ENCODE results near the gene TTC13. TPM values are rescaled to one million over a fixed set of nuclear protein-coding genes. Genes with fewer than 3 reads are reported as not detected.

Gene TTC13

GRCh38 chr1:230858236-230858820 is 120.3 kb downstream of the TTC13 start:
- Histone ChIP-seq H3K27me3 (ENCODE audit: control insufficient read depth, insufficient read depth, low read length) (no peaks in the 10 kb centered on the region), H3K4me3 (ENCODE audit: low read length) (no peak overlapping the region), H3K36me3 (ENCODE audit: insufficient read depth, low read length) (peaks cover 14% of the 10 kb centered on the region), H3K4me2 (ENCODE audit: low read length) (no peak overlapping the region), H3K4me1 (ENCODE audit: control insufficient read depth, insufficient read depth, low read length) (peaks cover 49% of the 10 kb centered on the region), H3K9me3 (replicated peaks; ENCODE audit: low read length) (no peaks in the 10 kb centered on the region), H3K9ac (ENCODE audit: low read depth, low read length) (no peak overlapping the region)

DNA sequence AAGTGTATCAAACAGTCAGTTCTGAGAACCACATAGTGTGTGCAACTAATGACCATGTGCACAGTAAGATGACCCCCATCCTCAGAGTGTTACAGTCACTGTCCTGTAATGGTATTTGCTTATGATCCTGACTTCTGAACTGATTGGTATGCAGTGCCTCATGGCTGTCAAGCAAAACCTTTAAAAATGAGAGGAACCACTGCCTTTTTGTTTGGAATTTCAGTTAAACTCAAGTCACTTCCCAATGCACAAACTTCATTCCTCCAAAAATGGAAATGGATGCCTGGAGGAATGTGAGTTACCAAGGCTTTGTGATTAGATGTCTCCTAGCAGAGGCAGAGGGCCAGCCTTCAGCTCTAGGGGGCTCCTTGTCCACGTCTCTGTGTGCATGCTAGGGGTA is 120.8 kb downstream of the TTC13 start:
- Histone ChIP-seq H3K9me3 (replicated peaks; ENCODE audit: low read length) (no peaks in the 10 kb centered on the region), H3K4me1 (ENCODE audit: control insufficient read depth, insufficient read depth, low read length) (peaks cover 44% of the 10 kb centered on the region), H3K4me2 (ENCODE audit: low read length) (no peak overlapping the region), H3K27me3 (ENCODE audit: control insufficient read depth, insufficient read depth, low read length) (no peaks in the 10 kb centered on the region), H3K36me3 (ENCODE audit: insufficient read depth, low read length) (peaks cover 19% of the 10 kb centered on the region), H3K4me3 (ENCODE audit: low read length) (no peak overlapping the region), H3K9ac (ENCODE audit: low read depth, low read length) (no peak overlapping the region)

DNA sequence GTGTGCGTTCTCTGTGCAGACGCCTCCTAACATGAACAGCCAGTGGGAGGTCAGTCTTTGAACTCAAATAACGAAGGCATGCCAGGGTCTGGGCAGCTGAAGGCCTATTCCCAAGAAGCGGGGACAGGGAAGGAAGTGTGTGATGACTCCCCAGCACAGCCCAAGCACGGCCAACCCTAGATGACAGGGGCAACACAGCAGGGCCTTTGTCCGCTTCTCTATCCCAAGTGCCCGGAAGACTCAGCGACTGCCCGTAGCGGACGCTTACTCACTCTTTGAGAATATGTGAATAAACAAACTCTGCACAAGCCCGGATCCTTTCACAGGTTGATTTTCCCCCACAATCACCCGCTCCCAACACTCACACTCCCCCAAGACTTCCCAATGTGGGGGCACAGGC is 121.6 kb downstream of the TTC13 start:
- peaks cover 20% of the 10 kb centered on the region for H3K36me3 ChIP-seq (ENCODE audit: insufficient read depth, low read length)
- H3K27me3 ChIP-seq (ENCODE audit: control insufficient read depth, insufficient read depth, low read length) = no peaks in the 10 kb centered on the region
- H3K4me1 ChIP-seq (ENCODE audit: control insufficient read depth, insufficient read depth, low read length) = peaks cover 39% of the 10 kb centered on the region
- no peak overlapping the region for H3K9ac ChIP-seq (ENCODE audit: low read depth, low read length)
- H3K4me3 ChIP-seq (ENCODE audit: low read length) = no peak overlapping the region
- H3K9me3 ChIP-seq (replicated peaks; ENCODE audit: low read length) = no peaks in the 10 kb centered on the region
- H3K4me2 ChIP-seq (ENCODE audit: low read length) = no peak overlapping the region

Small RNA genes within 50 kb of the gene (small RNA-seq; reads per million reads assigned to genes)
- not detected for gene RN7SL837P
